Fibroblast of lung (primary cell): ENCODE results near the gene FANCE. TPM values are rescaled to one million over a fixed set of nuclear protein-coding genes. Genes with fewer than 3 reads are reported as not detected.

Experiments
- DNase-seq, 2 donors: peaks; one replicate each; pipeline versions ENCODE4 v3.0.0 to v3.0.0-alpha.2; 2010; ENCODE audit warnings: low read depth in 2 of 2
- H2AFZ ChIP-seq: 2 replicates; pipeline ENCODE4 v1.5.1; 2012; ENCODE audit warnings: low read length, control low read depth, inconsistent platforms
- H3K27ac ChIP-seq: 2 replicates; pipeline ENCODE4 v1.5.1; 2011; ENCODE audit warnings: low read length, control low read depth; ENCODE audit not compliant: insufficient read depth
- H3K27me3 ChIP-seq: 2 replicates; pipeline ENCODE4 v1.5.1; 2011; ENCODE audit warnings: mild to moderate bottlenecking, low read length; ENCODE audit not compliant: control insufficient read depth, insufficient read depth
- H3K36me3 ChIP-seq: 2 replicates; pipeline ENCODE4 v1.5.1; 2011; ENCODE audit warnings: low read length; ENCODE audit not compliant: control insufficient read depth, insufficient read depth
- H3K4me1 ChIP-seq: 2 replicates; pipeline ENCODE4 v1.5.1; 2011; ENCODE audit warnings: low read length; ENCODE audit not compliant: control insufficient read depth, insufficient read depth; ENCODE audit errors: extremely low read depth
- H3K4me2 ChIP-seq: 2 replicates; pipeline ENCODE4 v1.5.1; 2011; ENCODE audit warnings: low read length, control low read depth; ENCODE audit not compliant: insufficient read depth; ENCODE audit errors: extremely low read depth
- H3K4me3 ChIP-seq, 4 experiments: fragments of 200-600 bp in 1 of 4; sonication (generic) in 1 of 4; replicated peaks in 1 of 4; 2 replicates each; pipeline ENCODE4 v1.5.1; 2011 to 2016; ENCODE audit warnings: low read length in 4 of 4, low read depth in 3 of 4, mild to moderate bottlenecking in 3 of 4, control low read depth in 2 of 4, inconsistent platforms in 1 of 4, mixed read lengths in 1 of 4; ENCODE audit not compliant: insufficient read depth in 1 of 4; ENCODE audit errors: control extremely low read depth in 1 of 4
- H3K79me2 ChIP-seq: 2 replicates; pipeline ENCODE4 v1.5.1; 2012; ENCODE audit warnings: mild to moderate bottlenecking, low read length, inconsistent platforms; ENCODE audit not compliant: control insufficient read depth, insufficient read depth
- H3K9ac ChIP-seq: 2 replicates; pipeline ENCODE4 v1.5.1; 2011; ENCODE audit warnings: mild to moderate bottlenecking, low read length, control low read depth; ENCODE audit not compliant: insufficient read depth
- H3K9me3 ChIP-seq: 2 replicates; pipeline ENCODE4 v1.5.1; 2012; ENCODE audit warnings: low read depth, low read length; ENCODE audit not compliant: control insufficient read depth, insufficient read depth
- H4K20me1 ChIP-seq: 2 replicates; pipeline ENCODE4 v1.5.1; 2011; ENCODE audit warnings: low read length; ENCODE audit not compliant: control insufficient read depth, insufficient read depth; ENCODE audit errors: extremely low read depth
- CTCF ChIP-seq, 2 donors: IDR thresholded peaks in 1 of 2; conservative IDR thresholded peaks in 1 of 2; 1 replicate in 1 of 2; 2 replicates in 1 of 2; pipeline ENCODE4 v1.5.1; 2011 to 2012; ENCODE audit warnings: low read length in 2 of 2, control low read depth in 1 of 2, inconsistent platforms in 1 of 2, low read depth in 1 of 2, mild to moderate bottlenecking in 1 of 2
- EZH2 ChIP-seq: IDR thresholded peaks from 2 replicates; pipeline ENCODE4 v1.5.1; 2012; ENCODE audit warnings: low read length, control low read depth, mild to moderate bottlenecking; ENCODE audit errors: missing control alignments
- polyA plus RNA-seq, 2 donors: library from polyadenylated mRNA; depleted of rRNA in 1 of 2; stranded (reverse) in 1 of 2; unstranded in 1 of 2; fragments of >200 nt; gene quantifications; 2 replicates each; pipeline ENCODE4 v1.2.1, GENCODE V29; 2011 to 2012; ENCODE audit warnings: missing spikeins in 1 of 2
- total RNA-seq: library from RNA; depleted of rRNA; stranded (reverse); fragments of >200 nt; gene quantifications from 2 replicates; pipeline ENCODE4 v1.2.1, GENCODE V29; 2014

The FANCE gene
- total and polyA plus RNA-seq, 2 donors (not counting 1 experiment from before 2014, with no cell fraction given): 3.2 to 10.7 TPM

- Histone ChIP-seq H2AFZ (no peak overlapping the region), H4K20me1 (no peaks in the 10 kb centered on the region), H3K9ac (peak overlapping the region; percentile 3), H3K4me2 (peak overlapping the region; percentile 8), H3K27ac (peak overlapping the region; percentile 82), H3K79me2 (no peaks in the 10 kb centered on the region), H3K36me3 (peaks cover 22% of the 10 kb centered on the region), H3K9me3 (no peaks in the 10 kb centered on the region), H3K27me3 (no peaks in the 10 kb centered on the region), H3K4me3 (no peak overlapping the region), H3K4me1 (peaks cover 34% of the 10 kb centered on the region)
- no peak for DNase-seq
- no peak for TF ChIP-seq EZH2
- no peak for TF ChIP-seq CTCF (conservative IDR thresholded peaks at IDR 0.05 in 1 of 2, IDR thresholded peaks at IDR 0.05 in 1 of 2; ENCODE audit: low read depth in 1 of 2, low read length in 2 of 2)
These were observed 24.7 kb upstream of the FANCE start for GRCh38 chr6:35427435-35427834.

DNA sequence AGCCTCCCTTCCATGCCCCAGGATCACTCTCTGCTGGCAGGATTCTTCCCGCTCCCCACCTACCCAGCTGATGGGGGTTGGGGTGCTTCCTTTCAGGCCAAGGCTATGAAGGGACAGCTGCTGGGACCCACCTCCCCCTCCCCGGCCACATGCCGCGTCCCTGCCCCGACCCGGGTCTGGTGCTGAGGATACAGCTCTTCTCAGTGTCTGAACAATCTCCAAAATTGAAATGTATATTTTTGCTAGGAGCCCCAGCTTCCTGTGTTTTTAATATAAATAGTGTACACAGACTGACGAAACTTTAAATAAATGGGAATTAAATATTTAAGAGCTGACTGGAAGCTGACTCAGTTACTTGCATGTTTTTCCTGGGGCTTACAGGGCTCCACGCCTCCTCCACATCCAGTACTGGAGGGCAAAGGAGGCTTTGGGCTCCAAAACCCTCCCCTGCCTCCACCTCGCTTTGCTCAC is 24.3 kb upstream of the FANCE start:
- Histone ChIP-seq H3K27me3 (no peaks in the 10 kb centered on the region), H3K9me3 (no peaks in the 10 kb centered on the region), H3K36me3 (peaks cover 20% of the 10 kb centered on the region), H3K79me2 (no peaks in the 10 kb centered on the region), H3K9ac (peak overlapping the region; percentile 3), H4K20me1 (no peaks in the 10 kb centered on the region), H2AFZ (no peak overlapping the region), H3K4me2 (no peak overlapping the region), H3K27ac (peak overlapping the region; percentile 82), H3K4me1 (peaks cover 34% of the 10 kb centered on the region), H3K4me3 (no peak overlapping the region)
- DNase-seq: peak; percentile 86 to 87
- no peak for TF ChIP-seq CTCF (conservative IDR thresholded peaks at IDR 0.05 in 1 of 2, IDR thresholded peaks at IDR 0.05 in 1 of 2; ENCODE audit: low read depth in 1 of 2, low read length in 2 of 2)
- TF ChIP-seq EZH2: no peak

DNA sequence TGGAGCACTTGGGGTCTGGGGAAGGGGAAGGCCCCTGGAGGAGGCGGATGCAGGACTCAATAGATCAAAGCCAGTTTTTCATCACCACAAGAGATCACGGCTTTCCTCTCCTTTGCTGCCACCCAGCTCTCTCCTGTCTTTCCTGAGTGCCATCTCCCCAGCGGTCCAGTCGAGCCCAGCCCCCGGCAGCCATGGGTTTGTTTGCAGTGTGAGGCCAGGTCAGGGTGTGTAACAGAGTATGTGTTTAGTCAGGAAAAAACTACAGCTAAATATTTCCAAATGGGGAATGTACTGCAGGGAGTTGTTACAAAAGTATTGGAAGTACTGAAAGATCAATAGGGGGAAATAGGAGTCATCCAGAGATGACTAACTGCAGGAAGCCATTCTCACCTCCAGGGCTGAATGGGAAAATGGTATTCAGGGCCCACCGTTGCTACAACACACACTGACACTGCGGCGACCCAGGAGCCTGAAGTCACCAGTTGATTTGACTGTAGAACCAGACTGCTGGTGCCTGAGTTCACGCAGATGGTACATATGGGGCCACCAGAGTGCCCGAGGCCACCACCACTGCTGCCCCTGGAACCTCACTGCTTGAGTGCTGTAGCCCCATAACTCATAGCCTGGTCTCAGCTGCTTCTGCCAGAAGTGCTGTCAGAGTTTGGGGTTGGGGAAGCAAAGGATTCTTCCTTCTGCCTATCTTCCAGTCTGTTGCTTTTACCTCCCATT is 23.6 kb upstream of the FANCE start:
- peak overlapping the region; percentile 82 for H3K27ac ChIP-seq
- peak overlapping the region; percentile 4 for H3K4me2 ChIP-seq
- no peaks in the 10 kb centered on the region for H3K79me2 ChIP-seq
- H3K4me1 ChIP-seq: peaks cover 34% of the 10 kb centered on the region
- H3K4me3 ChIP-seq: no peak overlapping the region
- TF ChIP-seq CTCF (conservative IDR thresholded peaks at IDR 0.05 in 1 of 2, IDR thresholded peaks at IDR 0.05 in 1 of 2; ENCODE audit: low read depth in 1 of 2, low read length in 2 of 2) (no peak), EZH2 (no peak)
- no peaks in the 10 kb centered on the region for H4K20me1 ChIP-seq
- H3K9me3 ChIP-seq: no peaks in the 10 kb centered on the region
- no peak overlapping the region for H3K9ac ChIP-seq
- H3K36me3 ChIP-seq: peaks cover 20% of the 10 kb centered on the region
- no peaks in the 10 kb centered on the region for H3K27me3 ChIP-seq
- peak; percentile 21 to 24 for DNase-seq
- H2AFZ ChIP-seq: no peak overlapping the region
